GM23248 (cell line): Measurements from ENCODE around the gene GPR17. TPM values are rescaled to one million over a fixed set of nuclear protein-coding genes. Genes with fewer than 3 reads are reported as not detected.

Source experiments
- DNase-seq: peaks from one replicate; pipeline ENCODE4 v3.0.0-alpha.2; 2015
- H2AFZ ChIP-seq: fragments of 200-600 bp; sonication (generic); 2 replicates; pipeline ENCODE4 v1.6.1; 2016; ENCODE audit warnings: antibody characterized with exemption
- H3F3A ChIP-seq: fragments of 200-600 bp; sonication (generic); 2 replicates; pipeline ENCODE4 v1.6.1; 2016; ENCODE audit warnings: mild to moderate bottlenecking, antibody characterized with exemption, mixed run types; ENCODE audit not compliant: insufficient read depth
- H3K27ac ChIP-seq: fragments of 200-600 bp; sonication (generic); 2 replicates; pipeline ENCODE4 v1.5.1; 2016; ENCODE audit warnings: mild to moderate bottlenecking
- H3K27me3 ChIP-seq: fragments of 200-600 bp; sonication (generic); replicated peaks from 2 replicates; pipeline ENCODE4 v1.6.1; 2016; ENCODE audit warnings: mild to moderate bottlenecking; ENCODE audit not compliant: insufficient read depth
- H3K36me3 ChIP-seq: fragments of 200-600 bp; sonication (generic); 2 replicates; pipeline ENCODE4 v1.6.1; 2016; ENCODE audit warnings: low read depth, mild to moderate bottlenecking
- H3K4me1 ChIP-seq: fragments of 200-600 bp; sonication (generic); 2 replicates; pipeline ENCODE4 v1.6.1; 2016; ENCODE audit warnings: mild to moderate bottlenecking; ENCODE audit not compliant: insufficient read depth
- H3K4me2 ChIP-seq: fragments of 200-600 bp; sonication (generic); one replicate; pipeline ENCODE4 v1.6.1; 2016; ENCODE audit warnings: mild to moderate bottlenecking; ENCODE audit not compliant: unreplicated experiment
- H3K4me3 ChIP-seq: fragments of 200-600 bp; sonication (generic); 2 replicates; pipeline ENCODE4 v1.5.1; 2016; ENCODE audit warnings: mild to moderate bottlenecking
- H3K79me2 ChIP-seq: fragments of 200-600 bp; sonication (generic); 2 replicates; pipeline ENCODE4 v1.6.1; 2016; ENCODE audit warnings: mild to moderate bottlenecking; ENCODE audit not compliant: insufficient read depth
- H3K9ac ChIP-seq: fragments of 200-600 bp; sonication (generic); 2 replicates; pipeline ENCODE4 v1.6.1; 2016; ENCODE audit warnings: mild to moderate bottlenecking
- H3K9me2 ChIP-seq: fragments of 200-600 bp; sonication (generic); 2 replicates; pipeline ENCODE4 v1.6.1; 2016; ENCODE audit warnings: mixed run types, mild to moderate bottlenecking, moderate library complexity; ENCODE audit not compliant: insufficient read depth
- H3K9me3 ChIP-seq: fragments of 200-600 bp; sonication (generic); one replicate; pipeline ENCODE4 v1.6.1; 2017; ENCODE audit warnings: low read depth
- H4K20me1 ChIP-seq: fragments of 200-600 bp; sonication (generic); 2 replicates; pipeline ENCODE4 v1.6.0; 2016; ENCODE audit not compliant: insufficient read depth
- EZH2 ChIP-seq: fragments of 200-600 bp; sonication (generic); IDR thresholded peaks from 2 replicates; pipeline ENCODE4 v1.6.1; 2018; ENCODE audit warnings: antibody characterized with exemption, mild to moderate bottlenecking; ENCODE audit not compliant: insufficient read depth, poor library complexity, severe bottlenecking
- EZH2phosphoT487 ChIP-seq: fragments of 200-600 bp; sonication (generic); IDR thresholded peaks from 2 replicates; pipeline ENCODE4 v1.6.1; 2018; ENCODE audit warnings: antibody characterized with exemption, moderate library complexity, mild to moderate bottlenecking, low read depth; ENCODE audit not compliant: insufficient read depth
- WGBS, 2 experiments: methylation state at CpG; one replicate each; pipeline ENCODE4 v1.1.6; 2015 to 2017; ENCODE audit warnings: low lambda C conversion rate in 2 of 2, low coverage in 1 of 2; ENCODE audit errors: missing lambda C conversion rate in 2 of 2; 5-methylcytosine and 5-hydroxymethylcytosine counted together
- in situ Hi-C: fragments of 300-500 bp; cut with MboI; formaldehyde crosslinking; loops from 2 replicates; pipeline ENCODE4 v1.15.0; 2020
- polyA plus RNA-seq: library from polyadenylated mRNA; unstranded; fragments of >200 nt; fragmentation: Nextera tagmentation; extraction: Ambion mirVana; gene quantifications from 2 replicates; pipeline ENCODE4 v1.2.1, GENCODE V29; 2016
- total RNA-seq: library from RNA; depleted of rRNA; stranded (reverse); fragments of >200 nt; shearing (Covaris generic); gene quantifications from 2 replicates; pipeline ENCODE4 v1.2.3, GENCODE V29; 2014

GPR17 gene
- total and polyA plus RNA-seq, 2 experiments from 2014 or later = 0.11 TPM; not detected in 1

- no peaks in the 10 kb centered on the region for H4K20me1 ChIP-seq
These were observed 14.4 kb upstream of the GPR17 start for GRCh38 chr2:127631541-127631996.

GRCh38 chr2:127631997-127632581 is 13.9 kb upstream of the GPR17 start:
- Histone ChIP-seq H4K20me1 (no peaks in the 10 kb centered on the region), H2AFZ (no peak overlapping the region), H3K36me3 (no peaks in the 10 kb centered on the region), H3K79me2 (no peaks in the 10 kb centered on the region), H3K27ac (no peak overlapping the region), H3K9me2 (no peaks in the 10 kb centered on the region), H3K27me3 (no peaks in the 10 kb centered on the region), H3K4me2 (no peak overlapping the region), H3F3A (no peaks in the 10 kb centered on the region), H3K4me1 (peaks cover under 1% of the 10 kb centered on the region; the same call in 1 of the 2 replicates), H3K9me3 (no peaks in the 10 kb centered on the region), H3K9ac (no peak overlapping the region), H3K4me3 (no peak overlapping the region)
- no peak for TF ChIP-seq EZH2phosphoT487
- no peak for TF ChIP-seq EZH2
- WGBS, 2 experiments = 68 to 76% methylated on average over 12 to 13 of the region's 17 CpGs
- DNase-seq = no peak
- in situ Hi-C loops = no loop called here

More at GRCh38 chr2:127631541-127631996, 14.4 kb upstream of the GPR17 start:
- no peak overlapping the region for H3K4me3 ChIP-seq
- no peaks in the 10 kb centered on the region for H3K9me3 ChIP-seq
- no peak overlapping the region for H2AFZ ChIP-seq
- H3K9ac ChIP-seq = no peak overlapping the region
- no peak for DNase-seq
- no peaks in the 10 kb centered on the region for H3K36me3 ChIP-seq
- 87 to 92% methylated on average over 15 to 16 of the region's 16 CpGs for WGBS, 2 experiments
- H3K27me3 ChIP-seq = no peaks in the 10 kb centered on the region
- no peak overlapping the region for H3K4me2 ChIP-seq
- in situ Hi-C loops = no loop called here
- H3K4me1 ChIP-seq = no peaks in the 10 kb centered on the region
- no peaks in the 10 kb centered on the region for H3K79me2 ChIP-seq
- no peaks in the 10 kb centered on the region for H3K9me2 ChIP-seq
- no peak for TF ChIP-seq EZH2phosphoT487
- no peak for TF ChIP-seq EZH2
- no peaks in the 10 kb centered on the region for H3F3A ChIP-seq
- no peak overlapping the region for H3K27ac ChIP-seq

GRCh38 chr2:127632592-127633489 is 13.1 kb upstream of the GPR17 start:
- Histone ChIP-seq H3K27ac (no peak overlapping the region), H3K9ac (no peak overlapping the region), H3K79me2 (no peaks in the 10 kb centered on the region), H3K9me2 (no peaks in the 10 kb centered on the region), H3K4me3 (no peak overlapping the region), H4K20me1 (no peaks in the 10 kb centered on the region), H3F3A (no peaks in the 10 kb centered on the region), H2AFZ (no peak overlapping the region), H3K4me1 (peaks cover 7% of the 10 kb centered on the region), H3K9me3 (no peaks in the 10 kb centered on the region), H3K27me3 (no peaks in the 10 kb centered on the region), H3K36me3 (no peaks in the 10 kb centered on the region), H3K4me2 (no peak overlapping the region)
- DNase-seq = no peak
- in situ Hi-C loops = no loop called here
- 76 to 83% methylated on average over 20 to 25 of the region's 25 CpGs for WGBS, 2 experiments
- TF ChIP-seq EZH2phosphoT487 (no peak), EZH2 (no peak)

- Histone ChIP-seq H3K4me1 (peaks cover 9% of the 10 kb centered on the region), H3K27ac (no peak overlapping the region), H3F3A (no peaks in the 10 kb centered on the region), H3K9me3 (no peaks in the 10 kb centered on the region), H3K79me2 (no peaks in the 10 kb centered on the region), H2AFZ (no peak overlapping the region), H3K36me3 (no peaks in the 10 kb centered on the region), H3K9me2 (no peaks in the 10 kb centered on the region), H3K27me3 (no peaks in the 10 kb centered on the region), H3K4me3 (no peak overlapping the region), H3K9ac (no peak overlapping the region), H3K4me2 (no peak overlapping the region), H4K20me1 (no peaks in the 10 kb centered on the region)
- peak; percentile 24 for DNase-seq
- WGBS, 2 experiments = 73 to 83% methylated on average over 9 of the region's 9 CpGs
- TF ChIP-seq EZH2phosphoT487 (no peak), EZH2 (no peak)
- in situ Hi-C loops = no loop called here
These were observed 12.3 kb upstream of the GPR17 start for GRCh38 chr2:127633556-127634065.
